ENCODE measurements around the gene NPTN. TPM values are rescaled to one million over a fixed set of nuclear protein-coding genes. Genes with fewer than 3 reads are reported as not detected.

Gene NPTN
- total and polyA plus RNA-seq, 2 of the 13 experiments (the other 11 are each of a cell fraction or from before 2014, with no cell fraction given) = 78.0 to 110 TPM

DNA sequence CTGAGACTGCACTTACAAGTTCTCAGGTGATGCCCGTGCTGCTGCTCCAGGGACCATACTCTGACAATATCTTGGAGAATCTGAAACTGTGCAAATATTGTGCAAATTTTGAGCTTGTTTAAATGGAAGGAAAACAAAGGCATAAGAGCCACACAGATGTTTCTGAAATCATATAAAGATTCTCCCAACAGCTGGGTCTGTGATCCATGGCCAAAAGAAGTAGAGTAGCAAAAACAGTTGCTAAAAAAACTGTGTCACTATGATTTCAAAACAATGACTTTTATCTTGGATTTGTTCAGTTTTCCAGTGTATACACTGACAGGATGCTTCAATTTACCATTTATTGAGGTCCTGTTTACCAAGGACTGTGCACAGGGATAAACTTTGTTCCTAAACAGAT lies 25.3 kb downstream of the NPTN start:
- Histone ChIP-seq H3K9ac (ENCODE audit: insufficient read depth, low read depth, low read length) (no peak overlapping the region), H4K20me1 (ENCODE audit: insufficient read depth, low read length) (peaks cover 25% of the 10 kb centered on the region), H3K27me3 (ENCODE audit: control insufficient read depth in 1 of 2, insufficient read depth in 2 of 2, low read length in 2 of 2) (no peaks in the 10 kb centered on the region), H3K36me3 (replicated peaks in 1 of 2; ENCODE audit: control insufficient read depth in 1 of 2, insufficient read depth in 2 of 2, low read length in 2 of 2) (no peaks in the 10 kb centered on the region; a peak in 1 of 5 replicates), H3K27ac (ENCODE audit: extremely low read length, insufficient read depth, low read length) (no peak overlapping the region), H3K4me2 (ENCODE audit: low read depth, low read length) (no peak overlapping the region), H3K4me1 (ENCODE audit: insufficient read depth, low read length) (peaks cover 26% of the 10 kb centered on the region), H2AFZ (ENCODE audit: low read length) (no peak overlapping the region), H3K9me3 (ENCODE audit: low read length) (no peaks in the 10 kb centered on the region), H3K79me2 (ENCODE audit: insufficient read depth, low read length) (peaks cover 82% of the 10 kb centered on the region), H3K4me3 (replicated peaks in 1 of 3; ENCODE audit: insufficient read depth in 1 of 3, low read depth in 2 of 3, low read length in 3 of 3) (no peak overlapping the region)
- in situ Hi-C loops (cut with HindIII; ENCODE audit: extremely low pct_ligation_motif_present, low pct_unique_long_range_greater_than_20kb) = no loop called here
- BruUV-seq (replicated peaks) = no TSS peak
- ChIA-PET CTCF (ENCODE audit: low intra/inter-chr PET ratio, low total read pairs) (no interaction called here), POLR2A (interaction anchor here (1.3 kb wide), 1 partner anchor 26 kb away, joined by 3 read pairs; no protein-coding TSS in a partner anchor)
- no peak for FAIRE-seq
- TF ChIP-seq FOXP1 (IDR thresholded peaks at IDR 0.05) = no peak
- TF ChIP-seq FOXP1 (CRISPR knock-in tag; IDR thresholded peaks at IDR 0.05) = peak; percentile 41; the same call in 1 of the 2 replicates
- TF ChIP-seq SNRNP70 (IDR thresholded peaks at IDR 0.05; ENCODE audit: low read depth, low read length) = no peak
- ATAC-seq = no peak
- DNase-seq (ENCODE audit: low spot score) = no peak
- intact Hi-C loops (cut with micrococcal nuclease; ENCODE audit: unreplicated experiment) = no loop called here
- 53% methylated on average over 1 of the region's 1 CpG for WGBS (ENCODE audit: low lambda C conversion rate)

DNA sequence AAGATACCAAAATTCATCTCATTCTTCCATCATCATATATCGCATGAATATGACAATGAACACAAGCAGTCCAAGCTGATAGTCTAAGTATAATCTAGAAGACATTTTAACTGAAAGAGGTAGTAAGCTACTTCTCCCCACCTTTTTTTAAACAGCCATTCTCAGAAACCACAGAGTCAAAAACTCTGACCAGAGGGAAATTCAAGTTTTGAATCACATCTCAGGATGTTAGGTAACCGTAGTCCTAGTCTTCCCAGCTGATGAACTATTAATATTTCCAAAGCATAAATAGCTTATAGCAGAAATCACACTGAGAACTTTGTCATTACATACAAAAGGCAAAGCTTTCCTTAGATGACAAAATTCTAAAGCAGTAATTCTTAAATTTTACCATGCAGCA lies 25.8 kb downstream of the NPTN start:
- FAIRE-seq (no peak), ATAC-seq (no peak), DNase-seq (ENCODE audit: low spot score) (no peak)
- TF ChIP-seq ZNF878 (CRISPR knock-in tag; IDR thresholded peaks at IDR 0.05) (no peak), THAP11 (CRISPR knock-in tag; IDR thresholded peaks at IDR 0.05) (0 out of 2 replicates have a peak, but pooled peaks have one; percentile 13), NFYC (CRISPR knock-in tag; IDR thresholded peaks at IDR 0.05) (no peak), SMAD9 (CRISPR knock-in tag; IDR thresholded peaks at IDR 0.05) (no peak)
- TF ChIP-seq, protein P1, sequence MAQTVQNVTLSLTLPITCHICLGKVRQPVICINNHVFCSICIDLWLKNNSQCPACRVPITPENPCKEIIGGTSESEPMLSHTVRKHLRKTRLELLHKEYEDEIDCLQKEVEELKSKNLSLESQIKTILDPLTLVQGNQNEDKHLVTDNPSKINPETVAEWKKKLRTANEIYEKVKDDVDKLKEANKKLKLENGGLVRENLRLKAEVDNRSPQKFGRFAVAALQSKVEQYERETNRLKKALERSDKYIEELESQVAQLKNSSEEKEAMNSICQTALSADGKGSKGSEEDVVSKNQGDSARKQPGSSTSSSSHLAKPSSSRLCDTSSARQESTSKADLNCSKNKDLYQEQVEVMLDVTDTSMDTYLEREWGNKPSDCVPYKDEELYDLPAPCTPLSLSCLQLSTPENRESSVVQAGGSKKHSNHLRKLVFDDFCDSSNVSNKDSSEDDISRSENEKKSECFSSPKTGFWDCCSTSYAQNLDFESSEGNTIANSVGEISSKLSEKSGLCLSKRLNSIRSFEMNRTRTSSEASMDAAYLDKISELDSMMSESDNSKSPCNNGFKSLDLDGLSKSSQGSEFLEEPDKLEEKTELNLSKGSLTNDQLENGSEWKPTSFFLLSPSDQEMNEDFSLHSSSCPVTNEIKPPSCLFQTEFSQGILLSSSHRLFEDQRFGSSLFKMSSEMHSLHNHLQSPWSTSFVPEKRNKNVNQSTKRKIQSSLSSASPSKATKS (CRISPR knock-in tag; IDR thresholded peaks at IDR 0.05) = no peak
- TF ChIP-seq, protein P2, sequence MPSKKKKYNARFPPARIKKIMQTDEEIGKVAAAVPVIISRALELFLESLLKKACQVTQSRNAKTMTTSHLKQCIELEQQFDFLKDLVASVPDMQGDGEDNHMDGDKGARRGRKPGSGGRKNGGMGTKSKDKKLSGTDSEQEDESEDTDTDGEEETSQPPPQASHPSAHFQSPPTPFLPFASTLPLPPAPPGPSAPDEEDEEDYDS (CRISPR knock-in tag; IDR thresholded peaks at IDR 0.05) = no peak
- H2AFZ ChIP-seq (ENCODE audit: low read length) = no peak overlapping the region
- BruUV-seq (replicated peaks) = no TSS peak
- peaks cover 84% of the 10 kb centered on the region for H3K79me2 ChIP-seq (ENCODE audit: insufficient read depth, low read length)
- no peaks in the 10 kb centered on the region; a peak in 1 of 5 replicates for H3K36me3 ChIP-seq (replicated peaks in 1 of 2; ENCODE audit: control insufficient read depth in 1 of 2, insufficient read depth in 2 of 2, low read length in 2 of 2)
- 94% methylated on average over 2 of the region's 2 CpGs for WGBS (ENCODE audit: low lambda C conversion rate)
- peaks cover 27% of the 10 kb centered on the region for H4K20me1 ChIP-seq (ENCODE audit: insufficient read depth, low read length)
- H3K9ac ChIP-seq (ENCODE audit: insufficient read depth, low read depth, low read length) = no peak overlapping the region
- intact Hi-C loops (cut with micrococcal nuclease; ENCODE audit: unreplicated experiment) = no loop called here
- no peak overlapping the region for H3K4me3 ChIP-seq (replicated peaks in 1 of 3; ENCODE audit: insufficient read depth in 1 of 3, low read depth in 2 of 3, low read length in 3 of 3)
- in situ Hi-C loops (cut with HindIII; ENCODE audit: extremely low pct_ligation_motif_present, low pct_unique_long_range_greater_than_20kb) = no loop called here
- no peaks in the 10 kb centered on the region for H3K9me3 ChIP-seq (ENCODE audit: low read length)
- no peaks in the 10 kb centered on the region for H3K27me3 ChIP-seq (ENCODE audit: control insufficient read depth in 1 of 2, insufficient read depth in 2 of 2, low read length in 2 of 2)
- H3K27ac ChIP-seq (ENCODE audit: extremely low read length, insufficient read depth, low read length) = no peak overlapping the region
- ChIA-PET CTCF (ENCODE audit: low intra/inter-chr PET ratio, low total read pairs) (no interaction called here), POLR2A (interaction anchor here (1.3 kb wide), 1 partner anchor 26 kb away, joined by 3 read pairs; no protein-coding TSS in a partner anchor)
- peaks cover 30% of the 10 kb centered on the region for H3K4me1 ChIP-seq (ENCODE audit: insufficient read depth, low read length)
- no peak overlapping the region for H3K4me2 ChIP-seq (ENCODE audit: low read depth, low read length)

Measured in HepG2 (cell line).